NCI-H1417 treated with DMSO at 0.1 percent for 48 hours (cell line): ENCODE results near the gene TRIO.

Source experiments
- DNase-seq: peaks from one replicate; lab custom pipeline; 2025; lab: John Stamatoyannopoulos, UW

TRIO gene

GRCh38 chr5:14209222-14209822 is 66.2 kb downstream of the TRIO start:
- no peak for DNase-seq

GRCh38 chr5:14209836-14210235 is 66.7 kb downstream of the TRIO start:
- no peak for DNase-seq

- DNase-seq = no peak
Observed at GRCh38 chr5:14210729-14211128, 67.6 kb downstream of the TRIO start.

- no peak for DNase-seq
Observed at GRCh38 chr5:14211818-14212803, 69.0 kb downstream of the TRIO start.

GRCh38 chr5:14212838-14213237 is 69.7 kb downstream of the TRIO start:
- DNase-seq = no peak

GRCh38 chr5:14213253-14213652 is 70.1 kb downstream of the TRIO start:
- DNase-seq = no peak

- no peak for DNase-seq
Observed at GRCh38 chr5:14213813-14214585, 70.9 kb downstream of the TRIO start.

- DNase-seq = no peak
Observed at GRCh38 chr5:14215901-14216300, 72.8 kb downstream of the TRIO start.

GRCh38 chr5:14216372-14216771 is 73.2 kb downstream of the TRIO start:
- DNase-seq = no peak

GRCh38 chr5:14216902-14217301 is 73.8 kb downstream of the TRIO start:
- no peak for DNase-seq

GRCh38 chr5:14217587-14217986 is 74.4 kb downstream of the TRIO start:
- no peak for DNase-seq

GRCh38 chr5:14218011-14218410 is 74.9 kb downstream of the TRIO start:
- DNase-seq = no peak

- no peak for DNase-seq
Observed at GRCh38 chr5:14218480-14218879, 75.3 kb downstream of the TRIO start.

- no peak for DNase-seq
Observed at GRCh38 chr5:14218897-14219573, 75.9 kb downstream of the TRIO start.

- no peak for DNase-seq
Observed at GRCh38 chr5:14219800-14220512, 76.8 kb downstream of the TRIO start.

- DNase-seq = no peak
Observed at GRCh38 chr5:14220642-14221041, 77.5 kb downstream of the TRIO start.

- no peak for DNase-seq
Observed at GRCh38 chr5:14221732-14222131, 78.6 kb downstream of the TRIO start.

- no peak for DNase-seq
Observed at GRCh38 chr5:14222206-14222605, 79.1 kb downstream of the TRIO start.

- no peak for DNase-seq
Observed at GRCh38 chr5:14223372-14223771, 80.2 kb downstream of the TRIO start.

- no peak for DNase-seq
Observed at GRCh38 chr5:14225173-14225834, 82.2 kb downstream of the TRIO start.

- DNase-seq = no peak
Observed at GRCh38 chr5:14226149-14226548, 83.0 kb downstream of the TRIO start.
